HTR-8/SVneo (cell line): Measurements from ENCODE around the gene CILP.

Experiments
- DNase-seq: peaks from one replicate; pipeline ENCODE4 v3.0.0; 2011; ENCODE audit warnings: low spot score, mixed read lengths; ENCODE audit not compliant: insufficient read length
- FAIRE-seq: peaks from 2 replicates; lab custom pipeline; 2011; peaks lifted over from hg19 to GRCh38; lab: Jason Lieb, UNC

The CILP gene

GRCh38 chr15:65164139-65164538, 47.1 kb downstream of the CILP start:
- FAIRE-seq, result no peak
- DNase-seq, result no peak

GRCh38 chr15:65163041-65163440, 48.2 kb downstream of the CILP start:
- DNase-seq (no peak), FAIRE-seq (no peak)

DNA sequence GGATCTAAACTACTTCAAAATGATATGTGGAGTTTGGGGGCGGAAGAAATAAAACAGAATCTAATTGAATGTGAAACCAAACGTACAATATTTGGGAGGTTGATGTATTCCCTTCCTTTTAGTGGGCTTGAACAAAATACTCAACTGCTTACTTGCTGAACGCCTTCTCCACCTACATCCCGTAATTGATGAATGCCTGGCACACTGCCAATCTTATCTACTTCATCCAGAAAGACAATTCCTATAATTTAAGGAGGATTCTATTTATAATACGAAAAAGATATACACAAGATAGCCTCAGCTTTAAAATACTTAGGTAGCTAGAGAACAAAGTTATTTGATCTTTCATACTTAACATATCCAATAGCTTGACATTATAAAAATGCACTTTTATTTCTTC, 54.6 kb downstream of the CILP start:
- FAIRE-seq (no peak), DNase-seq (no peak)

- FAIRE-seq, result no peak
These were observed 56.6 kb downstream of the CILP start for GRCh38 chr15:65154720-65155119.

GRCh38 chr15:65147902-65148301, 63.4 kb downstream of the CILP start:
- DNase-seq, result no peak
- FAIRE-seq, result no peak

More at GRCh38 chr15:65154720-65155119, 56.6 kb downstream of the CILP start:
- no peak for DNase-seq

DNA sequence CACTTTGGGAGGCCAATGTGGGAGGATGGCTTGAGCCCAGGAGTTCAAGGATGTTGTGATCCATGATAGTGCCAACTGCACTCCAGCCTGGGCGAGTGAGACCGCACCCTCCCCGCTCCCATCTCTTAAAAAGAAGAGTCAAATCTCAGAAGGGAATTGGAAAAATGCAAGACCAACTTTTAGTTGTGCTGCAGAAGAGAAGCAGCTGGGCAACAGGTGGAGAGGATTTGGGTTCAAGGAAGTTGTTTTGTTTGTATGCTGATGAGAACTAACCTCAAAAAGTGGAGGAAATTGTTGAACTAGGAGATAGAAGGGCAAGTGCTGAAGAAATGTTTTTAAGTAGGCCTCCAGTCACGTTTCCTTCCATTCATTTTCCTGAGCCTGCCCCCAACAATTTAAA, 64.8 kb downstream of the CILP start:
- FAIRE-seq (no peak), DNase-seq (no peak)
